Keratinocyte (primary cell): ENCODE data around the gene C17orf113. TPM values are rescaled to one million over a fixed set of nuclear protein-coding genes. Genes with fewer than 3 reads are reported as not detected.

Experiments used
- DNase-seq: peaks from one replicate; pipeline ENCODE4 v3.0.0-alpha.2; 2011; ENCODE audit warnings: low read depth, missing footprints, low spot score
- FAIRE-seq: peaks from 2 replicates; lab custom pipeline; 2011; peaks lifted over from hg19 to GRCh38; lab: Jason Lieb, UNC
- H2AFZ ChIP-seq: 2 replicates; pipeline ENCODE4 v1.6.0; 2012; ENCODE audit warnings: low read length, control low read depth, inconsistent platforms; ENCODE audit not compliant: control insufficient read depth
- H3K27ac ChIP-seq: 2 replicates; pipeline ENCODE4 v1.5.1; 2011; ENCODE audit warnings: low read length; ENCODE audit not compliant: control insufficient read depth, insufficient read depth
- H3K27me3 ChIP-seq: 3 replicates; pipeline ENCODE4 v1.6.0; 2011; ENCODE audit warnings: low read length; ENCODE audit not compliant: control insufficient read depth, insufficient read depth; ENCODE audit errors: extremely low read depth
- H3K36me3 ChIP-seq, 2 experiments: 2 replicates in 1 of 2; 3 replicates in 1 of 2; pipeline ENCODE4 v1.5.1; 2011; ENCODE audit warnings: low read length in 2 of 2, mild to moderate bottlenecking in 1 of 2; ENCODE audit not compliant: control insufficient read depth in 2 of 2, insufficient read depth in 2 of 2; ENCODE audit errors: extremely low read depth in 1 of 2
- H3K4me1 ChIP-seq: 3 replicates; pipeline ENCODE4 v1.5.1; 2011; ENCODE audit warnings: low read length; ENCODE audit not compliant: control insufficient read depth, insufficient read depth; ENCODE audit errors: extremely low read depth
- H3K4me2 ChIP-seq: 3 replicates; pipeline ENCODE4 v1.6.0; 2011; ENCODE audit warnings: low read depth, low read length; ENCODE audit not compliant: control insufficient read depth, insufficient read depth; ENCODE audit errors: extremely low read depth
- H3K4me3 ChIP-seq, 3 experiments: fragments of 200-600 bp in 1 of 3; sonication (generic) in 1 of 3; 2 replicates in 2 of 3; 3 replicates in 1 of 3; pipeline ENCODE4 v1.5.1; 2011 to 2016; ENCODE audit warnings: low read length in 3 of 3, mild to moderate bottlenecking in 3 of 3, control low read depth in 2 of 3, inconsistent platforms in 1 of 3, low read depth in 1 of 3, mixed read lengths in 1 of 3, mixed run types in 1 of 3, moderate library complexity in 1 of 3; ENCODE audit not compliant: control insufficient read depth in 2 of 3, insufficient read depth in 2 of 3; ENCODE audit errors: extremely low read depth in 1 of 3
- H3K79me2 ChIP-seq: 2 replicates; pipeline ENCODE4 v1.6.0; 2012; ENCODE audit warnings: low read length; ENCODE audit not compliant: control insufficient read depth, insufficient read depth
- H3K9ac ChIP-seq: 3 replicates; pipeline ENCODE4 v1.6.0; 2011; ENCODE audit warnings: low read length; ENCODE audit not compliant: control insufficient read depth, insufficient read depth; ENCODE audit errors: extremely low read depth
- H3K9me1 ChIP-seq: 3 replicates; pipeline ENCODE4 v1.6.0; 2011; ENCODE audit warnings: low read length; ENCODE audit not compliant: control insufficient read depth, insufficient read depth; ENCODE audit errors: extremely low read depth
- H3K9me3 ChIP-seq: 2 replicates; pipeline ENCODE4 v1.5.1; 2012; ENCODE audit warnings: low read depth, low read length; ENCODE audit not compliant: control insufficient read depth
- H4K20me1 ChIP-seq: 3 replicates; pipeline ENCODE4 v1.6.0; 2011; ENCODE audit warnings: low read length; ENCODE audit not compliant: control insufficient read depth, insufficient read depth; ENCODE audit errors: extremely low read depth
- EZH2 ChIP-seq: IDR thresholded peaks from one replicate; pipeline ENCODE4 v1.6.1; 2012; ENCODE audit warnings: inconsistent platforms, mild to moderate bottlenecking, low read length, moderate library complexity
- dilution Hi-C: fragments of 300-500 bp; cut with MboI; formaldehyde crosslinking; loops from one replicate; pipeline ENCODE4 v1.7.0; 2020; ENCODE audit warnings: low sequenced_read_pairs; ENCODE audit not compliant: extremely low pct_ligation_motif_present
- polyA plus RNA-seq, 5 experiments: library from polyadenylated mRNA; depleted of rRNA in 3 of 5; stranded (reverse) in 3 of 5; stranded (forward) in 1 of 5; unstranded in 1 of 5; fragments of >200 nt; gene quantifications; 1 replicate in 1 of 5; 2 replicates in 3 of 5; 3 replicates in 1 of 5; pipeline versions ENCODE4 v1.2.1 to v1.2.3, GENCODE V29; 2011 to 2012; ENCODE audit warnings: missing spikeins in 2 of 5, low read depth in 1 of 5, low replicate concordance in 1 of 5
- TF ChIP-seq, protein P1 (sequence below), 3 experiments: IDR thresholded peaks in 1 of 3; conservative IDR thresholded peaks in 1 of 3; optimal IDR thresholded peaks in 1 of 3; 2 replicates in 2 of 3; 3 replicates in 1 of 3; pipeline versions ENCODE3 to v1.5.1; 2011; ENCODE audit warnings: low read length in 3 of 3, mild to moderate bottlenecking in 3 of 3, moderate library complexity in 2 of 3, control low read depth in 1 of 3, inconsistent platforms in 1 of 3; ENCODE audit not compliant: insufficient read depth in 2 of 3; ENCODE audit errors: extremely low read depth in 1 of 3

C17orf113 gene
- polyA plus RNA-seq, 1 donor (not counting 4 experiments of a cell fraction or from before 2014, with no cell fraction given) = 0.12 TPM

DNA sequence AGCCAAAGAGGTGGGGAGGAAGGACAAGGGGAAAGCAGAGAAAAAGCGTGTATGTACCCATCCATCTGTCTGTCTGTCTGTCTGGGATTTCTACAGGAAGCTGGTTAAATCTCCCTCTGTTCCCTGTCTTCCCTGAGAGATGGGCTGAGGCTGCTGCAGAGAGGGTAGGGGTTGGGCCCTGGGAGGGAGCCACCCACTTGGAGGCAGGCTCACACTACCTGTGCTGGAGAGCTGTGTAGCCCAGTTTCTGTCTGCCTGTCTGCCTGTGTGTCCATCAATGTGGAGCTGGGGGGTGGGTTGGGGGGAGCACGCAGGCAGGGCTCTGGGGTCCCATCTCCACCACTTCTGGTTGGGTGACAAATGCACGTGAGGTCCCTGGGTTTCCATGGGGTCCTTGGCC, 18.6 kb upstream of the C17orf113 start:
- dilution Hi-C loops = no loop called here
- Histone ChIP-seq H3K9me1 (no peaks in the 10 kb centered on the region), H3K4me2 (no peak overlapping the region), H2AFZ (no peak overlapping the region), H3K4me3 (no peak overlapping the region), H3K27ac (no peak overlapping the region), H3K9me3 (no peaks in the 10 kb centered on the region), H3K4me1 (peaks cover 5% of the 10 kb centered on the region), H3K27me3 (peaks cover 36% of the 10 kb centered on the region), H4K20me1 (no peaks in the 10 kb centered on the region), H3K36me3 (no peaks in the 10 kb centered on the region), H3K9ac (no peak overlapping the region), H3K79me2 (no peaks in the 10 kb centered on the region)
- FAIRE-seq (no peak), DNase-seq (no peak)
- TF ChIP-seq EZH2 = no peak
- TF ChIP-seq, protein P1, sequence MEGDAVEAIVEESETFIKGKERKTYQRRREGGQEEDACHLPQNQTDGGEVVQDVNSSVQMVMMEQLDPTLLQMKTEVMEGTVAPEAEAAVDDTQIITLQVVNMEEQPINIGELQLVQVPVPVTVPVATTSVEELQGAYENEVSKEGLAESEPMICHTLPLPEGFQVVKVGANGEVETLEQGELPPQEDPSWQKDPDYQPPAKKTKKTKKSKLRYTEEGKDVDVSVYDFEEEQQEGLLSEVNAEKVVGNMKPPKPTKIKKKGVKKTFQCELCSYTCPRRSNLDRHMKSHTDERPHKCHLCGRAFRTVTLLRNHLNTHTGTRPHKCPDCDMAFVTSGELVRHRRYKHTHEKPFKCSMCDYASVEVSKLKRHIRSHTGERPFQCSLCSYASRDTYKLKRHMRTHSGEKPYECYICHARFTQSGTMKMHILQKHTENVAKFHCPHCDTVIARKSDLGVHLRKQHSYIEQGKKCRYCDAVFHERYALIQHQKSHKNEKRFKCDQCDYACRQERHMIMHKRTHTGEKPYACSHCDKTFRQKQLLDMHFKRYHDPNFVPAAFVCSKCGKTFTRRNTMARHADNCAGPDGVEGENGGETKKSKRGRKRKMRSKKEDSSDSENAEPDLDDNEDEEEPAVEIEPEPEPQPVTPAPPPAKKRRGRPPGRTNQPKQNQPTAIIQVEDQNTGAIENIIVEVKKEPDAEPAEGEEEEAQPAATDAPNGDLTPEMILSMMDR (optimal IDR thresholded peaks at IDR 0.05 in 1 of 3, IDR thresholded peaks at IDR 0.05 in 1 of 3, conservative IDR thresholded peaks at IDR 0.05 in 1 of 3; ENCODE audit: extremely low read depth in 1 of 3, insufficient read depth in 2 of 3, low read length in 3 of 3) = no peak

GRCh38 chr17:42067371-42068091, 17.1 kb upstream of the C17orf113 start:
- Histone ChIP-seq H3K36me3 (no peaks in the 10 kb centered on the region), H3K79me2 (no peaks in the 10 kb centered on the region), H3K27me3 (peaks cover 26% of the 10 kb centered on the region), H3K9ac (no peak overlapping the region), H3K9me3 (no peaks in the 10 kb centered on the region), H4K20me1 (no peaks in the 10 kb centered on the region), H3K4me1 (peaks cover 5% of the 10 kb centered on the region), H3K27ac (no peak overlapping the region), H3K9me1 (no peaks in the 10 kb centered on the region), H3K4me3 (no peak overlapping the region), H3K4me2 (no peak overlapping the region), H2AFZ (no peak overlapping the region)
- TF ChIP-seq, protein P1 (optimal IDR thresholded peaks at IDR 0.05 in 1 of 3, IDR thresholded peaks at IDR 0.05 in 1 of 3, conservative IDR thresholded peaks at IDR 0.05 in 1 of 3; ENCODE audit: extremely low read depth in 1 of 3, insufficient read depth in 2 of 3, low read length in 3 of 3) = peak; percentile 90 to 92 (median 91)
- no peak for TF ChIP-seq EZH2
- dilution Hi-C loops = no loop called here
- FAIRE-seq = peak; percentile 29
- DNase-seq = peak; percentile 9
